Measurements from ENCODE around the gene KRTAP2-1. TPM values are rescaled to one million over a fixed set of nuclear protein-coding genes. Genes with fewer than 3 reads are reported as not detected.

KRTAP2-1 gene
- total and polyA plus RNA-seq, 2 experiments from 2014 or later, result not detected

DNA sequence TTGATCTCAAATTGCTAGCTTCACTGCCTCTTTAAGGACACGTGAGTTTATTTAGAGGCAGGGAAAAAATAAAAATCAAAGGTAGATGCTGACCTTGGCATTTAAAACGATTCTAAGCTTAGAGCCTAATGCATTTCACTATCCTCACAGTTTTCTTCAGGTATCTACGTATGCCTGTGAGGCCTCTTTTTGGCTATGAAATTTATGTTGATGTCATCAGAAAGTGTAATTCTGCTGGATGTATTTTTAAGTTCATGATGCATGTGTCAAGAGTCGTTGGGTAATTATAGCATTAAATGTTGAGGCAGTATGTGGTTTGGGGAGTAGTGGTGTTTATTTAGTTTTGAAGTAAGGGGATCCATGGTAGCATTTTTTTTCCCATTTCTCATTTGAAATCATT, 43.2 kb downstream of the KRTAP2-1 start (continued):
- TF ChIP-seq POLR2AphosphoS5 (IDR thresholded peaks at IDR 0.05; ENCODE audit: low read depth), result no peak
- no peak for TF ChIP-seq EZH2 (IDR thresholded peaks at IDR 0.05; ENCODE audit: low read depth, unreplicated experiment)
- no peak for TF ChIP-seq NANOG (IDR thresholded peaks at IDR 0.05; ENCODE audit: borderline replicate concordance)
- TF ChIP-seq, protein P1, sequence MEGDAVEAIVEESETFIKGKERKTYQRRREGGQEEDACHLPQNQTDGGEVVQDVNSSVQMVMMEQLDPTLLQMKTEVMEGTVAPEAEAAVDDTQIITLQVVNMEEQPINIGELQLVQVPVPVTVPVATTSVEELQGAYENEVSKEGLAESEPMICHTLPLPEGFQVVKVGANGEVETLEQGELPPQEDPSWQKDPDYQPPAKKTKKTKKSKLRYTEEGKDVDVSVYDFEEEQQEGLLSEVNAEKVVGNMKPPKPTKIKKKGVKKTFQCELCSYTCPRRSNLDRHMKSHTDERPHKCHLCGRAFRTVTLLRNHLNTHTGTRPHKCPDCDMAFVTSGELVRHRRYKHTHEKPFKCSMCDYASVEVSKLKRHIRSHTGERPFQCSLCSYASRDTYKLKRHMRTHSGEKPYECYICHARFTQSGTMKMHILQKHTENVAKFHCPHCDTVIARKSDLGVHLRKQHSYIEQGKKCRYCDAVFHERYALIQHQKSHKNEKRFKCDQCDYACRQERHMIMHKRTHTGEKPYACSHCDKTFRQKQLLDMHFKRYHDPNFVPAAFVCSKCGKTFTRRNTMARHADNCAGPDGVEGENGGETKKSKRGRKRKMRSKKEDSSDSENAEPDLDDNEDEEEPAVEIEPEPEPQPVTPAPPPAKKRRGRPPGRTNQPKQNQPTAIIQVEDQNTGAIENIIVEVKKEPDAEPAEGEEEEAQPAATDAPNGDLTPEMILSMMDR (conservative IDR thresholded peaks at IDR 0.05; ENCODE audit: low read depth in 2 of 2), result no peak
- no peak for TF ChIP-seq CREB1 (CRISPR knock-in tag; IDR thresholded peaks at IDR 0.05; ENCODE audit: low read depth)
- TF ChIP-seq JUNB (IDR thresholded peaks at IDR 0.05; ENCODE audit: unreplicated experiment), result no peak

DNA sequence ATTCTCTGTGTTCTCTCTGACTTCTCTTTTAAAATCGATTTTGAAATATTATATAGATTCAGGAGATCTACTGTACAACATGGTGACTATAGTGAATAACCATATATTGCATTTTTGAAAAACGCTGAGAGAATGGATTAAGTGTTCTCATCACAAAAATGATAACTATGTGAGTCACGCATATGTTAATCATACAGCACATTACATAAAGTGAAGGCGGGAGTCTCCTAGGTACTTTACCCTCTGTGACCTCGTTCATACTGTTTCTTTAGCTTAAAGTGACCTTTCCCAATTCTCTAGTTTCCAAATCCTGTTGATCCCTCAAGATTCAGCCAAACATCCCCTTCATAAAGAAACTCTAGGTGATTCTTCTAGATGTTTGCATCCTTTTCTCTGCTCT, 44.3 kb downstream of the KRTAP2-1 start:
- no peaks in the 10 kb centered on the region for H3K36me3 Mint-ChIP-seq (ENCODE audit: low read depth)
- Histone ChIP-seq H4K20me1 (replicated peaks; ENCODE audit: insufficient read depth) (no peaks in the 10 kb centered on the region), H3K9me2 (ENCODE audit: insufficient read depth) (no peaks in the 10 kb centered on the region), H3K4me2 (no peak overlapping the region), H3K79me2 (replicated peaks; ENCODE audit: insufficient read depth) (no peaks in the 10 kb centered on the region), H2AFZ (no peak overlapping the region), H3K27ac (ENCODE audit: low read depth) (no peak overlapping the region), H3K4me1 (ENCODE audit: insufficient read depth) (no peaks in the 10 kb centered on the region), H3K4me3 (no peak overlapping the region), H3F3A (replicated peaks; ENCODE audit: low read depth) (no peaks in the 10 kb centered on the region), H3K36me3 (ENCODE audit: insufficient read depth) (no peaks in the 10 kb centered on the region), H3K27me3 (ENCODE audit: insufficient read depth) (no peaks in the 10 kb centered on the region)
- no peak for ATAC-seq
- no peak overlapping the region for H3K27ac Mint-ChIP-seq
- H3K4me1 Mint-ChIP-seq, result no peaks in the 10 kb centered on the region
- H3K4me3 Mint-ChIP-seq, result no peak overlapping the region
- no peaks in the 10 kb centered on the region for H3K27me3 Mint-ChIP-seq (ENCODE audit: insufficient read depth, low read depth, poor library complexity)
- DNase-seq (ENCODE audit: low spot score), result no peak
- H3K9me3 Mint-ChIP-seq, result no peaks in the 10 kb centered on the region
- TF ChIP-seq ZNF114 (CRISPR knock-in tag; IDR thresholded peaks at IDR 0.05) (no peak), EZH2 (IDR thresholded peaks at IDR 0.05; ENCODE audit: low read depth, unreplicated experiment) (no peak), ZNF331 (CRISPR knock-in tag; IDR thresholded peaks at IDR 0.05; ENCODE audit: low read depth) (no peak), EZH2phosphoT487 (IDR thresholded peaks at IDR 0.05; ENCODE audit: unreplicated experiment) (no peak), CREB1 (CRISPR knock-in tag; IDR thresholded peaks at IDR 0.05; ENCODE audit: low read depth) (no peak), NANOG (IDR thresholded peaks at IDR 0.05; ENCODE audit: borderline replicate concordance) (no peak), POLR2AphosphoS5 (IDR thresholded peaks at IDR 0.05; ENCODE audit: low read depth) (no peak)
- TF ChIP-seq, protein P1 (conservative IDR thresholded peaks at IDR 0.05; ENCODE audit: low read depth in 2 of 2), result no peak
- TF ChIP-seq, protein P2, sequence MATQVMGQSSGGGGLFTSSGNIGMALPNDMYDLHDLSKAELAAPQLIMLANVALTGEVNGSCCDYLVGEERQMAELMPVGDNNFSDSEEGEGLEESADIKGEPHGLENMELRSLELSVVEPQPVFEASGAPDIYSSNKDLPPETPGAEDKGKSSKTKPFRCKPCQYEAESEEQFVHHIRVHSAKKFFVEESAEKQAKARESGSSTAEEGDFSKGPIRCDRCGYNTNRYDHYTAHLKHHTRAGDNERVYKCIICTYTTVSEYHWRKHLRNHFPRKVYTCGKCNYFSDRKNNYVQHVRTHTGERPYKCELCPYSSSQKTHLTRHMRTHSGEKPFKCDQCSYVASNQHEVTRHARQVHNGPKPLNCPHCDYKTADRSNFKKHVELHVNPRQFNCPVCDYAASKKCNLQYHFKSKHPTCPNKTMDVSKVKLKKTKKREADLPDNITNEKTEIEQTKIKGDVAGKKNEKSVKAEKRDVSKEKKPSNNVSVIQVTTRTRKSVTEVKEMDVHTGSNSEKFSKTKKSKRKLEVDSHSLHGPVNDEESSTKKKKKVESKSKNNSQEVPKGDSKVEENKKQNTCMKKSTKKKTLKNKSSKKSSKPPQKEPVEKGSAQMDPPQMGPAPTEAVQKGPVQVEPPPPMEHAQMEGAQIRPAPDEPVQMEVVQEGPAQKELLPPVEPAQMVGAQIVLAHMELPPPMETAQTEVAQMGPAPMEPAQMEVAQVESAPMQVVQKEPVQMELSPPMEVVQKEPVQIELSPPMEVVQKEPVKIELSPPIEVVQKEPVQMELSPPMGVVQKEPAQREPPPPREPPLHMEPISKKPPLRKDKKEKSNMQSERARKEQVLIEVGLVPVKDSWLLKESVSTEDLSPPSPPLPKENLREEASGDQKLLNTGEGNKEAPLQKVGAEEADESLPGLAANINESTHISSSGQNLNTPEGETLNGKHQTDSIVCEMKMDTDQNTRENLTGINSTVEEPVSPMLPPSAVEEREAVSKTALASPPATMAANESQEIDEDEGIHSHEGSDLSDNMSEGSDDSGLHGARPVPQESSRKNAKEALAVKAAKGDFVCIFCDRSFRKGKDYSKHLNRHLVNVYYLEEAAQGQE (IDR thresholded peaks at IDR 0.05; ENCODE audit: unreplicated experiment), result no peak
- TF ChIP-seq, protein P3, sequence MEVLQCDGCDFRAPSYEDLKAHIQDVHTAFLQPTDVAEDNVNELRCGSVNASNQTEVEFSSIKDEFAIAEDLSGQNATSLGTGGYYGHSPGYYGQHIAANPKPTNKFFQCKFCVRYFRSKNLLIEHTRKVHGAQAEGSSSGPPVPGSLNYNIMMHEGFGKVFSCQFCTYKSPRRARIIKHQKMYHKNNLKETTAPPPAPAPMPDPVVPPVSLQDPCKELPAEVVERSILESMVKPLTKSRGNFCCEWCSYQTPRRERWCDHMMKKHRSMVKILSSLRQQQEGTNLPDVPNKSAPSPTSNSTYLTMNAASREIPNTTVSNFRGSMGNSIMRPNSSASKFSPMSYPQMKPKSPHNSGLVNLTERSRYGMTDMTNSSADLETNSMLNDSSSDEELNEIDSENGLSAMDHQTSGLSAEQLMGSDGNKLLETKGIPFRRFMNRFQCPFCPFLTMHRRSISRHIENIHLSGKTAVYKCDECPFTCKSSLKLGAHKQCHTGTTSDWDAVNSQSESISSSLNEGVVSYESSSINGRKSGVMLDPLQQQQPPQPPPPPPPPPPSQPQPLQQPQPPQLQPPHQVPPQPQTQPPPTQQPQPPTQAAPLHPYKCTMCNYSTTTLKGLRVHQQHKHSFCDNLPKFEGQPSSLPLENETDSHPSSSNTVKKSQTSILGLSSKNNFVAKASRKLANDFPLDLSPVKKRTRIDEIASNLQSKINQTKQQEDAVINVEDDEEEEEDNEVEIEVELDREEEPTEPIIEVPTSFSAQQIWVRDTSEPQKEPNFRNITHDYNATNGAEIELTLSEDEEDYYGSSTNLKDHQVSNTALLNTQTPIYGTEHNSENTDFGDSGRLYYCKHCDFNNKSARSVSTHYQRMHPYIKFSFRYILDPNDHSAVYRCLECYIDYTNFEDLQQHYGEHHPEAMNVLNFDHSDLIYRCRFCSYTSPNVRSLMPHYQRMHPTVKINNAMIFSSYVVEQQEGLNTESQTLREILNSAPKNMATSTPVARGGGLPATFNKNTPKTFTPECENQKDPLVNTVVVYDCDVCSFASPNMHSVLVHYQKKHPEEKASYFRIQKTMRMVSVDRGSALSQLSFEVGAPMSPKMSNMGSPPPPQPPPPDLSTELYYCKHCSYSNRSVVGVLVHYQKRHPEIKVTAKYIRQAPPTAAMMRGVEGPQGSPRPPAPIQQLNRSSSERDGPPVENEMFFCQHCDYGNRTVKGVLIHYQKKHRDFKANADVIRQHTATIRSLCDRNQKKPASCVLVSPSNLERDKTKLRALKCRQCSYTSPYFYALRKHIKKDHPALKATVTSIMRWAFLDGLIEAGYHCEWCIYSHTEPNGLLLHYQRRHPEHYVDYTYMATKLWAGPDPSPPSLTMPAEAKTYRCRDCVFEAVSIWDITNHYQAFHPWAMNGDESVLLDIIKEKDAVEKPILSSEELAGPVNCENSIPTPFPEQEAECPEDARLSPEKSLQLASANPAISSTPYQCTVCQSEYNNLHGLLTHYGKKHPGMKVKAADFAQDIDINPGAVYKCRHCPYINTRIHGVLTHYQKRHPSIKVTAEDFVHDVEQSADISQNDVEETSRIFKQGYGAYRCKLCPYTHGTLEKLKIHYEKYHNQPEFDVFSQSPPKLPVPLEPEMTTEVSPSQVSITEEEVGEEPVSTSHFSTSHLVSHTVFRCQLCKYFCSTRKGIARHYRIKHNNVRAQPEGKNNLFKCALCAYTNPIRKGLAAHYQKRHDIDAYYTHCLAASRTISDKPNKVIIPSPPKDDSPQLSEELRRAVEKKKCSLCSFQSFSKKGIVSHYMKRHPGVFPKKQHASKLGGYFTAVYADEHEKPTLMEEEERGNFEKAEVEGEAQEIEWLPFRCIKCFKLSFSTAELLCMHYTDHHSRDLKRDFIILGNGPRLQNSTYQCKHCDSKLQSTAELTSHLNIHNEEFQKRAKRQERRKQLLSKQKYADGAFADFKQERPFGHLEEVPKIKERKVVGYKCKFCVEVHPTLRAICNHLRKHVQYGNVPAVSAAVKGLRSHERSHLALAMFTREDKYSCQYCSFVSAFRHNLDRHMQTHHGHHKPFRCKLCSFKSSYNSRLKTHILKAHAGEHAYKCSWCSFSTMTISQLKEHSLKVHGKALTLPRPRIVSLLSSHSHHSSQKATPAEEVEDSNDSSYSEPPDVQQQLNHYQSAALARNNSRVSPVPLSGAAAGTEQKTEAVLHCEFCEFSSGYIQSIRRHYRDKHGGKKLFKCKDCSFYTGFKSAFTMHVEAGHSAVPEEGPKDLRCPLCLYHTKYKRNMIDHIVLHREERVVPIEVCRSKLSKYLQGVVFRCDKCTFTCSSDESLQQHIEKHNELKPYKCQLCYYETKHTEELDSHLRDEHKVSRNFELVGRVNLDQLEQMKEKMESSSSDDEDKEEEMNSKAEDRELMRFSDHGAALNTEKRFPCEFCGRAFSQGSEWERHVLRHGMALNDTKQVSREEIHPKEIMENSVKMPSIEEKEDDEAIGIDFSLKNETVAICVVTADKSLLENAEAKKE (CRISPR knock-in tag; IDR thresholded peaks at IDR 0.05), result no peak

All from GM23338 (cell line).